OCI-LY7 (cell line): ENCODE measurements around the gene MLLT10. TPM values are rescaled to one million over a fixed set of nuclear protein-coding genes. Genes with fewer than 3 reads are reported as not detected.

ENCODE experiments used
- BruUV-seq: library from RNA; stranded (reverse); fragments of 400-500 nt; replicated peaks from 2 replicates; lab custom pipeline; 2021; lab: Mats Ljungman, UMichigan
- CTCF ChIA-PET: fragments of 300-600 bp; sonication (Branson Sonifier 250); formaldehyde crosslinking; loops from one replicate; lab custom pipeline; 2022; ENCODE audit warnings: antibody characterized with exemption; ENCODE audit not compliant: unreplicated experiment; lab: Charles Lee
- POLR2A ChIA-PET: fragments of 300-600 bp; sonication (Branson Sonifier 250); formaldehyde crosslinking; loops from one replicate; lab custom pipeline; 2022; ENCODE audit warnings: antibody characterized with exemption; lab: Charles Lee
- DNase-seq: peaks from one replicate; pipeline ENCODE4 v3.0.0-alpha.2; 2015; ENCODE audit warnings: low spot score
- H2AFZ ChIP-seq: fragments of 200-600 bp; sonication (generic), shearing (Covaris generic); 2 replicates; pipeline ENCODE4 v1.6.1; 2014; ENCODE audit warnings: mild to moderate bottlenecking, antibody characterized with exemption, low read length, moderate library complexity
- H3K27ac ChIP-seq: fragments of 200-600 bp; sonication (generic); 2 replicates; pipeline ENCODE4 v1.5.1; 2014; ENCODE audit warnings: mixed run types, low read depth, mild to moderate bottlenecking, moderate library complexity, low read length, inconsistent platforms; ENCODE audit not compliant: poor library complexity, severe bottlenecking
- H3K36me3 ChIP-seq: fragments of 200-600 bp; sonication (generic); 2 replicates; pipeline ENCODE4 v1.6.1; 2014; ENCODE audit warnings: mild to moderate bottlenecking, antibody characterized with exemption, low read length, moderate library complexity, mixed read lengths; ENCODE audit not compliant: insufficient read depth
- H3K4me1 ChIP-seq: fragments of 200-600 bp; sonication (generic); 2 replicates; pipeline ENCODE4 v1.5.1; 2014; ENCODE audit warnings: mild to moderate bottlenecking, low read length; ENCODE audit not compliant: insufficient read depth, poor library complexity, severe bottlenecking
- H3K4me2 ChIP-seq: fragments of 200-600 bp; sonication (generic); 2 replicates; pipeline ENCODE4 v1.6.1; 2014; ENCODE audit warnings: mild to moderate bottlenecking, low read length
- H3K4me3 ChIP-seq: fragments of 200-600 bp; sonication (generic); 2 replicates; pipeline ENCODE4 v1.5.1; 2014; ENCODE audit warnings: mild to moderate bottlenecking, low read depth, low read length; ENCODE audit not compliant: poor library complexity, severe bottlenecking
- H3K79me2 ChIP-seq: fragments of 200-600 bp; sonication (generic); 2 replicates; pipeline ENCODE4 v1.6.1; 2016; ENCODE audit warnings: low read depth, mild to moderate bottlenecking, low read length, moderate library complexity, mixed read lengths; ENCODE audit not compliant: insufficient read depth
- H3K9me2 ChIP-seq: fragments of 200-600 bp; sonication (generic); 2 replicates; pipeline ENCODE4 v1.6.1; 2016; ENCODE audit warnings: mild to moderate bottlenecking, low read length, mixed read lengths; ENCODE audit not compliant: insufficient read depth
- H3K9me3 ChIP-seq: fragments of 200-600 bp; sonication (generic); 2 replicates; pipeline ENCODE4 v1.6.1; 2014; ENCODE audit warnings: mild to moderate bottlenecking, mixed run types, low read length, mixed read lengths
- H4K20me1 ChIP-seq: fragments of 200-600 bp; sonication (generic); 2 replicates; pipeline ENCODE4 v1.6.1; 2014; ENCODE audit warnings: mild to moderate bottlenecking, antibody characterized with exemption, low read length, moderate library complexity, mixed read lengths; ENCODE audit not compliant: insufficient read depth
- EZH2phosphoT487 ChIP-seq: fragments of 200-600 bp; sonication (generic); IDR thresholded peaks from 2 replicates; pipeline ENCODE4 v1.6.1; 2018; ENCODE audit warnings: low read depth, borderline replicate concordance, mild to moderate bottlenecking, mixed run types, antibody characterized with exemption, low read length, moderate library complexity, mixed read lengths
- intact Hi-C: fragments of 100-400 bp; cut with micrococcal nuclease; formaldehyde crosslinking; loops from one replicate; pipeline ENCODE4 v1.10.0; 2022; ENCODE audit not compliant: unreplicated experiment
- total RNA-seq, 2 experiments: library from RNA; depleted of rRNA in 1 of 2; stranded (reverse); fragments of >200 nt in 1 of 2; shearing (Covaris generic) in 1 of 2; gene quantifications; 2 replicates each; pipeline ENCODE4 v1.2.3, GENCODE V29; 2014 to 2022
- TF ChIP-seq, protein P1 (sequence below): fragments of 200-600 bp; sonication (generic); conservative IDR thresholded peaks from 2 replicates; pipeline ENCODE4 v1.5.1; 2014; ENCODE audit warnings: mild to moderate bottlenecking, antibody characterized with exemption, low read length, moderate library complexity, mixed read lengths

The MLLT10 gene
- total RNA-seq, 2 experiments from 2014 or later, result 68.4 to 74.0 TPM

DNA sequence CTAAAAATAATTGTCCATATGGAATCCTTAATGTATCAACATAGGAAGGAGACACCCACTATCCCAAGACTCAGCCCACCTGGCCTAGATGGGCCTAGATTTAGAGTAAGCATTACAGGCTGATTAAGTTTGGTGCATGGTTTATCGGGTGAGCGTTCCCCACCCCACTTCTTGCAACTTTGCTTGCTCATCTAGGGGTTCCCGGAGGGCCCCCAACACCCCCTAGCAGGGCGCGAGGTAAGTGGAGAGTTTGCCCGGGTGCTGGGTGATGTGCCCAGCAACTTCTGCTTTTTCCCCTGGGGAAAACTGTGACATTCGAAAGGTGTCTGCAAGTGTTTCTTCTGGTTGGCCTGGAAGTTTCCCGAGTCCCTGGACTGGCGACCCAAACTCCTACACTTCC is 40.2 kb upstream of the MLLT10 start:
- POLR2A ChIA-PET, result no interaction called here
- CTCF ChIA-PET, result no interaction called here
- no peak for DNase-seq
- H3K9me2 ChIP-seq, result no peaks in the 10 kb centered on the region
- no peaks in the 10 kb centered on the region for H3K36me3 ChIP-seq
- no peak overlapping the region for H3K27ac ChIP-seq
- BruUV-seq, result no TSS peak
- TF ChIP-seq EZH2phosphoT487, result no peak
- TF ChIP-seq, protein P1, sequence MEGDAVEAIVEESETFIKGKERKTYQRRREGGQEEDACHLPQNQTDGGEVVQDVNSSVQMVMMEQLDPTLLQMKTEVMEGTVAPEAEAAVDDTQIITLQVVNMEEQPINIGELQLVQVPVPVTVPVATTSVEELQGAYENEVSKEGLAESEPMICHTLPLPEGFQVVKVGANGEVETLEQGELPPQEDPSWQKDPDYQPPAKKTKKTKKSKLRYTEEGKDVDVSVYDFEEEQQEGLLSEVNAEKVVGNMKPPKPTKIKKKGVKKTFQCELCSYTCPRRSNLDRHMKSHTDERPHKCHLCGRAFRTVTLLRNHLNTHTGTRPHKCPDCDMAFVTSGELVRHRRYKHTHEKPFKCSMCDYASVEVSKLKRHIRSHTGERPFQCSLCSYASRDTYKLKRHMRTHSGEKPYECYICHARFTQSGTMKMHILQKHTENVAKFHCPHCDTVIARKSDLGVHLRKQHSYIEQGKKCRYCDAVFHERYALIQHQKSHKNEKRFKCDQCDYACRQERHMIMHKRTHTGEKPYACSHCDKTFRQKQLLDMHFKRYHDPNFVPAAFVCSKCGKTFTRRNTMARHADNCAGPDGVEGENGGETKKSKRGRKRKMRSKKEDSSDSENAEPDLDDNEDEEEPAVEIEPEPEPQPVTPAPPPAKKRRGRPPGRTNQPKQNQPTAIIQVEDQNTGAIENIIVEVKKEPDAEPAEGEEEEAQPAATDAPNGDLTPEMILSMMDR, result no peak
- peaks cover 13% of the 10 kb centered on the region for H3K4me1 ChIP-seq
- no peak overlapping the region for H3K4me3 ChIP-seq
- intact Hi-C loops, result loop anchor here (10.0 kb wide), 1 partner anchor 731 kb away; no protein-coding TSS in a partner anchor
- H3K4me2 ChIP-seq, result no peak overlapping the region
- no peaks in the 10 kb centered on the region for H4K20me1 ChIP-seq
- H3K79me2 ChIP-seq, result no peaks in the 10 kb centered on the region
- H2AFZ ChIP-seq, result no peak overlapping the region
- H3K9me3 ChIP-seq, result no peaks in the 10 kb centered on the region

DNA sequence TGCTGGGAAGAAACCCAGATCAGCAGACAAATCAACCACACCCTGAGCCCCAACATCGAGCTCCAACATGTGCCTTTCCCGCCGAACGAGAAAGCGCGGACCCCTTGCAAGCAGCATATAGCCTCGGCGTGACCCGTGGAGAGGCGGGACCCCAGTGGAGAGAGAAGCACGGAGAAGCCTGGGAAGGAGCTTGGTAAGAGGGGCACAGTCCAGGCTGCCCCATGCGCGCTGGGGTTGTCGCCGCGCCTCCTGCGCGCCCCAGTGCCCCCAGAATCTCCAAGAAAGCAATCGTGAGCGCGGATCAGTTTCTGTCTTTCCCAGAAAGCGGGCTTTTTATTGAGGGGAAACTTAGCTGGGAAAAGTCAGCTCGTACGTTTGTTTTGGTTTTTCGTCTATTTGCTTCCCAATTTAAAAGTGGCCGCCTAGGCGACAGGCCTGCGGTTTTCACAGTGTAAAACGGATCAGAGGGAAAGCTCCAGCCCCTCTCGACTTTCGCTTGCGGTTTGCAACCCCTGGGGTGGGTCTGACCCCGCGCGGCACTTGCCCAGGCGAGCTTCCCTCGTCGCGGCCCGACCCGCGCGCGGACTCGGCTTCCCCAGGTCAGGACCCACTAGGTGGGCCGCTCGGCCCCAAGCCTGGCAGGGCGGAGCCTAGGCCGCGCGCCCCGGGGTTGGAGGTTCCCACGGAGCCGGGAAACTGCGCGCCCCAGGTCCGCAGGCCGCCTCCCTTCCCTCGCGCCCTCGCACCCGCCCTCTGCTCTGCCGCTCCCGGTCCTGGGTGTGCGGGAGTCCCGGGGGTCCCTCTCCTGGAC is 39.6 kb upstream of the MLLT10 start:
- intact Hi-C loops, result loop anchor here (1.0 to 10.0 kb wide), 6 partner anchors 217 to 1493 kb away; no protein-coding TSS in a partner anchor
- CTCF ChIA-PET, result interaction anchor here (0.5 to 0.6 kb wide), 3 partner anchors 82 to 394 kb away, joined by 3 to 4 read pairs (median 3); no protein-coding TSS in a partner anchor

More for the DNA sequence above, 39.6 kb upstream of the MLLT10 start:
- H3K27ac ChIP-seq, result no peak overlapping the region
- H3K9me2 ChIP-seq, result no peaks in the 10 kb centered on the region
- no peaks in the 10 kb centered on the region for H3K9me3 ChIP-seq
- peaks cover 13% of the 10 kb centered on the region for H3K4me1 ChIP-seq
- H3K4me2 ChIP-seq, result peak overlapping the region; percentile 85
- H3K36me3 ChIP-seq, result no peaks in the 10 kb centered on the region
- no peaks in the 10 kb centered on the region for H4K20me1 ChIP-seq
- TF ChIP-seq EZH2phosphoT487, result no peak
- TF ChIP-seq, protein P1, result no peak
- POLR2A ChIA-PET, result no interaction called here
- H3K79me2 ChIP-seq, result no peaks in the 10 kb centered on the region
- BruUV-seq, result no TSS peak
- no peak for DNase-seq
- H2AFZ ChIP-seq, result no peak overlapping the region
- H3K4me3 ChIP-seq, result no peak overlapping the region
